ENCODE results near the gene SHC4. TPM values are rescaled to one million over a fixed set of nuclear protein-coding genes. Genes with fewer than 3 reads are reported as not detected.

SHC4 gene
- 0.53 and 0.65 TPM in 2 replicates for total RNA-seq

GRCh38 chr15:48963524-48964113 is at the start of gene SHC4:
TSS of gene SHC4 (minus strand) at chr15:48963919. CDS start at chr15:48963015, 904 bp downstream.

GRCh38 chr15:48877630-48878595 is 85.8 kb downstream of the SHC4 start, which contains the start of gene EID1:
TSS of gene EID1 (plus strand) at chr15:48878134. CDS start at chr15:48878177, 43 bp downstream.

GRCh38 chr15:48810414-48811324 is 153.1 kb downstream of the SHC4 start, which contains the start of gene CEP152:
TSS of gene CEP152 (minus strand) at chr15:48811069. CDS start at chr15:48805649, 5,420 bp downstream.

Small RNA genes within 50 kb of the gene (small RNA-seq; reads per million reads assigned to genes)
- not detected for gene RF00019

Other genes starting within 250 kb of the SHC4 start
- 21.8 and 23.9 TPM in 2 replicates for gene CEP152, start 152.8 kb downstream of the SHC4 start, total RNA-seq
- 238 and 246 TPM in 2 replicates for gene EID1, start 85.8 kb downstream of the SHC4 start, total RNA-seq
- gene SECISBP2L, start 82.5 kb upstream of the SHC4 start, total RNA-seq, result 47.7 and 54.8 TPM in 2 replicates
- gene COPS2, start 191.7 kb upstream of the SHC4 start, total RNA-seq, result 119 and 130 TPM in 2 replicates
- gene GALK2, start 206.3 kb upstream of the SHC4 start, total RNA-seq, result 48.1 and 53.2 TPM in 2 replicates